LHCN-M2 (cell line): ENCODE results near the gene BLM. TPM values are rescaled to one million over a fixed set of nuclear protein-coding genes. Genes with fewer than 3 reads are reported as not detected.

Experiments
- DNase-seq: peaks from one replicate; pipeline ENCODE4 v3.0.0-alpha.2; 2012; ENCODE audit warnings: low read depth
- total RNA-seq: library from RNA; depleted of rRNA; stranded (reverse); fragments of >200 nt; gene quantifications from 2 replicates; pipeline ENCODE4 v1.2.3, GENCODE V29; 2014

BLM gene
- total RNA-seq, 1 experiment from 2014 or later = 14.9 TPM

GRCh38 chr15:90787881-90788280 lies 70.7 kb downstream of the BLM start:
- no peak for DNase-seq

- no peak for DNase-seq
These were observed 72.3 kb downstream of the BLM start for GRCh38 chr15:90789462-90789861.

DNA sequence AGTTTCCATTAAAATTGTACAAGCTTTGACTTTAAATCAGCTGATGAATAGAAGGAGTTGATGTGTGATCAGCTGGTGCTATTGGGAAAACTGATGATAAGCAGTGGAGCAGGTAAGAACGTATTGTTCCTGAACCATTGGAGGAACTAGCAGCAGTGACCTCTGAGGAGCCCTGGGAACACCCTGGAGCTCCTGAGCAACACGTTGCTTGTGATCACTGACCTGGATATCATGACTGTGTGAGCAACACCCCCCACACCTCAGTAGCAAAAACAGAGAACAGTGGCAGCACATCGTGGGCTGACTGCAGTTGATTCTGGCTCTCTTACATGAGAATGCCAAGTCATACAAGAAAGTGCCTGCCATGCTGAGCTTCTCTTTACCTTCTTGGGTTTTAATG lies 72.9 kb downstream of the BLM start:
- DNase-seq = no peak

DNA sequence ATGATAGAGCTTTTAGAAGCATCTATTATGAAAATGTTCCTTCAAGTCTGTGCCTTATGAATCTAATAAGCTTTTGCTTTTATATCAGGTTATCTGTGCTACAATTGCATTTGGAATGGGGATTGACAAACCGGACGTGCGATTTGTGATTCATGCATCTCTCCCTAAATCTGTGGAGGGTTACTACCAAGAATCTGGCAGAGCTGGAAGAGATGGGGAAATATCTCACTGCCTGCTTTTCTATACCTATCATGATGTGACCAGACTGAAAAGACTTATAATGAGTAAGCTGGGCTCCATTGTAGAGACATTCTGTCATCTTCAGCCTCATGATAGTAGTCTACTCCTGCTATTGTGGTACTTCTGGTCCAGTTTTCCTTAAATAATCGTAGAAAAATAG lies 73.4 kb downstream of the BLM start:
- no peak for DNase-seq

DNA sequence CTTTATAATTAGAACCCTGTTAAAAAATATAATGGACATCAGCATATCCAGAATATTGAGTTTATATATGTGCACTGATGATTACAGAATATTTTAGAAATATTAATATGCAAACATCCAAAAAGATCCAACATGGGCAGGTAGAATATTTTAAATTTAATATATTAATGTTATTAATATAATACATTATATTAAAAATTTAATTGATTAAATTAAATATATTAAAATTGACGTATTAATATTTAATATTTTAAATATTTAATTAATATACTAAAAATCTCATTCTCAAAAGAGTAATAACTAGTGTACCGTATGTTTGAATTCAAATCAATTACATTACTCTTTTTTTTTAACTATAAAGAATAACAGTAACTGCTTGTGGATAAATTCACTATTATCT lies 77.4 kb downstream of the BLM start:
- DNase-seq = no peak

GRCh38 chr15:90799639-90800170 lies 82.6 kb downstream of the BLM start:
- DNase-seq = no peak

DNA sequence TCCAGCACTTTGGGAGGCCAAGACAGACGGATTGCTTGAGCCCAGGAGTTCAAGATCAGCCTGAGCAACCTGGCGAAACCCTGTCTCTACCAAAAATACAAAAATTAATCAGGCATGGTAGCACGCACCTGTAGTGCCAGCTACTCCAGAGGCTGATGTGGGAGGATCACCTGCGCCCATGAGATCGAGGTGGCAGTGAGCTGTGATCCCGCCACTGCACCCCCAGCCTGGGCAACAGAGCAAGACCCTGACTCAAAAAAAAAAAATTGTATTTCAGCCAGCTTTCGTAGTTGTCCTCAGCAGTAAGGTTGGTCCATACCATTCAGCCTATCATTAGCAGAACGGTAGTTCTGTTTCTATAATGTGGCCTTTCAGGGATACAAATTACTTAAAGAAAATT lies 84.7 kb downstream of the BLM start:
- no peak for DNase-seq

GRCh38 chr15:90807074-90807785 lies 90.1 kb downstream of the BLM start:
- peak; percentile 32 for DNase-seq

- peak; percentile 82 for DNase-seq
These were observed 90.6 kb downstream of the BLM start for GRCh38 chr15:90807786-90808086.

DNA sequence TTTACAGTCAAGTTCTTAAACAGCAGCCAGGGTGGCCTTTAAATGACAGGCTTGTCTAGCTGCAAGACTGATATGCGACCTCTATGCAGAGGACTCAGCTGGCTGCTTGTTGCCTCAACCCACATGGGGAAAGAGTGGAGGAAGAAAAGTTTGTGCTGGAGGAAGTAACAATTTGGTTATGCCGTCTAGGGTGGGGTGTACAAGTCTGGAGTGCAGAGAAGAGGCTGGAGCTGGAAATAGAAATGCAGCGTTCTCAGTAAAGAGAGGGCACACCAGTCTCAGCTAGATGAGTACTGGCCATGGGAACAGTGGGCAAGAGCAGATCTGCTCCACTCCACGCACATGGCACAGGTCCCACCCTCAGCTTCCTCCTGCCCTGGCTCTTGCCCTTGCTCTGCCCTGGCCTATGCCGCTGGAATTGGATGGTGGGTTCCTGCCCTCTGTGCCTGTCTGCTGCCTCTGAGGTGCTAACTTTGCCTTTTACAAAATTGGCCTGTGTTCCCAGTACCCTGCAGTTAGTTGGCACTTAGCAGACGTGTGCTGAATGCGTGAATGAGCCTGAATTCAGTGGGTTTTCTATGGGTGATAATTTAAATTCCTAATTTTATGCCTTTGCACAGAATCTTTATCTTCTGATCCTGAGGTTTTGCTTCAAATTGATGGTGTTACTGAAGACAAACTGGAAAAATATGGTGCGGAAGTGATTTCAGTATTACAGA lies 91.5 kb downstream of the BLM start:
- DNase-seq = peak; percentile 4

- DNase-seq = no peak
These were observed 92.4 kb downstream of the BLM start for GRCh38 chr15:90809536-90809935.

DNA sequence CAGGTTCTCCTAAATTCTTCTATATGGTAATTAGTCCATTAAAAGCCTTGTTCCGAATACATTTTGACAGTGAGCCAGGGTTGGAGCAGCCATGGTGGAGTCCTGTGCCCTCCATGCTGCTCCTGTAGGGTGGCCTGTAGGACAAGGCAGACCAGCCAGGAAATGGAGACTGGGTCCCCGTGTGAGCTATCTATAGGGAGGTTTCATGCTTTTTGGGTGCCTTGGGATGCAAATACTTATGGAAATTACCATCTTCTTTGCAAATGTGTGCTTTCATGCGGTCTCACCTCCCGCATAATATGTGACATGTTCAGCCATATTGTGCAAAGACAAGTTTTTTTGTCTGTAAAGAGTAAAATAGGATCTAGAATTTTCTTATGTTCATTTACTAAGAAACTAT lies 93.2 kb downstream of the BLM start:
- DNase-seq = no peak

GRCh38 chr15:90812171-90812957 lies 95.2 kb downstream of the BLM start:
- no peak for DNase-seq

GRCh38 chr15:90812958-90813265 lies 95.8 kb downstream of the BLM start:
- no peak for DNase-seq

DNA sequence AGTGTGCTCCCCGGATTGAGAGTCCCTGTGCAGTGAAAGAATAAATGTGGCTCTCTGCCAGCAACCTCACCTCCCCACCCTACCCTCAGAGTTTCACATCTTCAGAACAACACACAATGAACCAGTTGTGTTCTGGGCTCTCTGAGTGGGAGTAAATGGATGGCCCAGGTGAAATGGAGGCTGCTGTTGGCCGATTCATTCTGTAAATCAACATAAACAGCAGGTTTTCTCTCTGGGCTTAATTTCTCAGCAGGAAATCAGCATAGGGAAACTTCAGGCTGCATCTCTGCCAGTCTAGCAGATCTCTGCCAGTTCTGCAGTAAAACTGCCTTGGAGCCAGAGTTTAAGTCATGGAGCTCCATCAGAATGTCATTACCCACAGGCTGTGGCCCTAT lies 96.6 kb downstream of the BLM start:
- no peak for DNase-seq

GRCh38 chr15:90814191-90814821 lies 97.2 kb downstream of the BLM start:
- no peak for DNase-seq

GRCh38 chr15:90816401-90817116 lies 99.4 kb downstream of the BLM start:
- no peak for DNase-seq

DNA sequence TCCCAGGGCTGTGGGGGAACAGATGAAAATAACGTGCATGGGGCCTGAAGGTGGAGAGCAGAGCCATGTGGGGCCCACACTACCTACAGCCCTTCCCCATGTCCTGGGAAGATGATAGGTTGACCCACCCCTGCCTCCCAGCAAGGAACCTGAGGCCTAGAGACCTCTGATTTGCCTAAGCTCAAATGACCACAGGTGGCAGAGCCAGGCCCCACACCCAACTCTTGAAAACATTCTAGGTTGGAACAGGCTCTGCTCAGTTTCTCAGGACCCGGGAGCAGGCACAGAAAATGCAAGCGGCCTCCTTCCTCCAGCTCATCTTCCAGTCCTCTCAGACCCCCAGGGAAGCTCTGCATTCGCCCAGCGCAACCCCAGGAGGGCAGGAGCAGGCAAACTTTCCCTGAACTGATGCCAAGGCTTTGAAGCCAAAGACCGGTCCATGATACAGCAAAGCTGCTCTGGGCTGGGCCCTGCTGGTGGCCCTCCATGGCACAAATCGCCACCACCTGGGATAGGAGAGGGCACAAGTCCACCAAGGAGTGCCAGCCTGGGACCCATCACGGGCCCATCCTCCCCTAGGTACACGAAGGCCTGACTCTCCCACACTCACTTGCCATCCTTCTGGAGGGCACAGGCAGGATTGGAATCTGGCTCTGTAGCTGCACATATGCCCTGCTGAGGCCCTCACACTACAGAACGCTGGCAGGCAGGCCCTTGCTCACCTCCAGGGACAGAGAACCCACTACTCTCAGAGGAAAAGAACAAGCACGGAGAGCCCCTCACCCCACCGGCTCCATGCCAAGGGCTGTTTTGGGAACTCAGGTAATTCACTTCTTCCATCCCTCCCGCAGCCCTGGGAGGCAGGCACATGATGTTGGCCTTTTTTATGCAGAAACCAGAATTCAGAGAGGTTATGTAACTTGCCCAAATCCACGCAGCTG lies 100.2 kb downstream of the BLM start:
- DNase-seq = no peak

DNA sequence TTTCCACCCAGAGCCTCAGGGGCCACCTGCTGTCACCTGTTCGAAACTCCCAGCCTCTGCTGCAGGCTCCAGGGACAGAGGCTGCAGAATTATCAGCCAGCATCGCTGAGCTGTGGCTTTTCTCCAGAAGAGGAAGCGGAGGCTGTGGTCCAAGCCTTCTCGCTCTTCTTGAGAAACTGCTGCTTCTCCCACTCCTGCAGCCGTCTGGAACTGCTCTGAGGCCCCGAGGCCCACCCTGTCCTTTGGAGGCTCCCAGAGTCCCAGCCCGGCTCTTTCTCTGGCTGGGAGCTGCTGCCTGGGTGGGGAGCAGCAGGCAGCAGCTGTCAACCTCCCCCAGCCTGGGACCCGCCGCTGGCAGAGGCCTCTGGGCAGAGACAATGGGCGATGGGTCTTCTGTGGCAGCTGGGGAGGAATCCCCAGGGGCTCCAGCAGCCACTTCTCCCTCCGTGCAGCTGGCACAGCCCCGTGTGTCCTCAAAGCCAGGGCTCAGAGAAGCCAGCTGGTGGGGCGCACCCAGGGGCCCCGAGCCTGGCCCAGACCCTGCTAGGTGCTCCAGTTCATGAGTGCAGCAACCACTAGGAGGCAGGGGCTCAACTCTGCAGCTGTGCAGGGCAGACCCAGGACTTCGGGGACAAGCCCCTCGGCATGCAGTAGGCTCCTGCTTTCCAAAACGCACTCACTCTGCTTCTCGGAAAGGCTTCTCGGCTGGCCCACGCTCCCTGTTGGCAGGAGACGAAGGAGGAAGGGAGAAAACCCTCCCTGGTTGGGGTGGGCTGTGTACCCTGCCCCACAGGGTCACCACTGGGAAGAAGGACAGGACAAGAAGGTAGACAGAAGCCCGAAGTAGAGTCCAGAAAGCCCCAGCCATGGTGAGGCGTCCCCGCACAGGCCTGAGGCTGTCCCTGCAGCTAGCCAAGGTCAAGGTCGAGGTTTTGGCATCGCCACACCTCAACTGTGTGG lies 101.4 kb downstream of the BLM start:
- DNase-seq = peak; percentile 31
